NCI-H82 treated with DMSO at 0.1 percent for 48 hours (cell line): ENCODE measurements around the gene BPIFB4.
"Not testable (repeated sequence)": the region's sequence is repeated elsewhere in the genome, so short reads cannot be mapped to it uniquely, and the experiment has no call there.

Experiments
- DNase-seq: peaks from one replicate; lab custom pipeline; 2025; ENCODE audit not compliant: unreplicated experiment; lab: John Stamatoyannopoulos, UW

BPIFB4 gene

GRCh38 chr20:33084722-33085121 lies 5.3 kb downstream of the BPIFB4 start:
- no peak for DNase-seq

GRCh38 chr20:33086052-33086722 lies 6.7 kb downstream of the BPIFB4 start:
- no peak for DNase-seq

- DNase-seq, result no peak
These were observed 11.7 kb downstream of the BPIFB4 start for GRCh38 chr20:33091147-33091546.

- no peak for DNase-seq
These were observed 12.2 kb downstream of the BPIFB4 start for GRCh38 chr20:33091693-33092092.

- DNase-seq, result no peak
These were observed 12.9 kb downstream of the BPIFB4 start for GRCh38 chr20:33092361-33092760.

GRCh38 chr20:33093074-33093473 lies 13.6 kb downstream of the BPIFB4 start:
- DNase-seq, result no peak

- no peak for DNase-seq
These were observed 14.1 kb downstream of the BPIFB4 start for GRCh38 chr20:33093582-33093981.

- DNase-seq, result no peak
These were observed 15.8 kb downstream of the BPIFB4 start for GRCh38 chr20:33095249-33095648.

- DNase-seq, result peak; percentile 76
These were observed 16.6 kb downstream of the BPIFB4 start for GRCh38 chr20:33095902-33096584.

GRCh38 chr20:33097001-33097400 lies 17.6 kb downstream of the BPIFB4 start:
- no peak for DNase-seq

GRCh38 chr20:33099843-33100538 lies 20.5 kb downstream of the BPIFB4 start:
- no peak for DNase-seq

GRCh38 chr20:33103556-33103955 lies 24.1 kb downstream of the BPIFB4 start:
- no peak for DNase-seq

GRCh38 chr20:33104336-33104735 lies 24.9 kb downstream of the BPIFB4 start:
- no peak for DNase-seq

- DNase-seq, result no peak
These were observed 26.0 kb downstream of the BPIFB4 start for GRCh38 chr20:33105316-33105924.

GRCh38 chr20:33106058-33106620 lies 26.7 kb downstream of the BPIFB4 start:
- DNase-seq, result not testable (repeated sequence)

GRCh38 chr20:33108661-33109060 lies 29.2 kb downstream of the BPIFB4 start:
- DNase-seq, result no peak

GRCh38 chr20:33110147-33110825 lies 30.8 kb downstream of the BPIFB4 start:
- DNase-seq, result no peak

GRCh38 chr20:33111306-33111705 lies 31.9 kb downstream of the BPIFB4 start:
- no peak for DNase-seq

- no peak for DNase-seq
These were observed 33.3 kb downstream of the BPIFB4 start for GRCh38 chr20:33112547-33113386.

- no peak for DNase-seq
These were observed 34.0 kb downstream of the BPIFB4 start for GRCh38 chr20:33113387-33113908.
